Spleen (tissue), 13 donors: ENCODE measurements around the gene C16orf89. TPM values are rescaled to one million over a fixed set of nuclear protein-coding genes. Genes with fewer than 3 reads are reported as not detected.
"Not testable (repeated sequence)": the region's sequence is repeated elsewhere in the genome, so short reads cannot be mapped to it uniquely, and the experiment has no call there.

Source experiments
- DNase-seq: peaks from one replicate; pipeline ENCODE4 v3.0.0-alpha.2; 2020
- H3K27ac ChIP-seq, 8 donors: fragments of 200-600 bp; sonication (generic) in 7 of 8; 1 replicate in 4 of 8; 2 replicates in 4 of 8; pipeline versions ENCODE4 v1.5.0 to v1.8.0; 2016 to 2021; ENCODE audit warnings: inconsistent platforms in 4 of 8, mild to moderate bottlenecking in 4 of 8, moderate library complexity in 1 of 8
- H3K27me3 ChIP-seq, 7 donors: fragments of 200-600 bp; sonication (generic) in 6 of 7; replicated peaks in 1 of 7; 1 replicate in 4 of 7; 2 replicates in 3 of 7; pipeline versions ENCODE4 v1.5.0 to v1.8.0; 2016 to 2021; ENCODE audit warnings: inconsistent platforms in 3 of 7, mild to moderate bottlenecking in 1 of 7
- H3K36me3 ChIP-seq, 6 donors: fragments of 200-600 bp; sonication (generic) in 5 of 6; 1 replicate in 4 of 6; 2 replicates in 2 of 6; pipeline versions ENCODE4 v1.5.0 to v1.8.0; 2016 to 2021; ENCODE audit warnings: inconsistent platforms in 2 of 6
- H3K4me1 ChIP-seq, 6 donors: fragments of 200-600 bp; sonication (generic) in 5 of 6; 1 replicate in 3 of 6; 2 replicates in 3 of 6; pipeline versions ENCODE4 v1.5.0 to v1.8.0; 2016 to 2021; ENCODE audit warnings: inconsistent platforms in 3 of 6
- H3K4me3 ChIP-seq, 8 donors: fragments of 200-600 bp; sonication (generic) in 7 of 8; 1 replicate in 4 of 8; 2 replicates in 4 of 8; pipeline versions ENCODE4 v1.5.0 to v1.8.0; 2016 to 2021; ENCODE audit warnings: inconsistent platforms in 4 of 8, mild to moderate bottlenecking in 4 of 8, moderate library complexity in 2 of 8
- H3K9me3 ChIP-seq, 8 donors: fragments of 200-600 bp; sonication (generic) in 7 of 8; 1 replicate in 4 of 8; 2 replicates in 4 of 8; pipeline versions ENCODE4 v1.5.0 to v1.8.0; 2016 to 2021; ENCODE audit warnings: inconsistent platforms in 4 of 8
- CTCF ChIP-seq, 11 experiments: fragments of 200-600 bp in 7 of 11; fragments of 450-650 bp in 4 of 11; sonication (generic) in 4 of 11; IDR thresholded peaks in 8 of 11; conservative IDR thresholded peaks in 3 of 11; 1 replicate in 7 of 11; 2 replicates in 4 of 11; pipeline versions ENCODE4 v1.4.0 to v1.8.0; 2016 to 2021; ENCODE audit warnings: antibody characterized with exemption in 11 of 11, inconsistent platforms in 4 of 11, mild to moderate bottlenecking in 1 of 11
- POLR2A ChIP-seq, 3 donors: fragments of 450-650 bp; IDR thresholded peaks; one replicate each; pipeline ENCODE4 v1.5.1; 2017; ENCODE audit warnings: antibody characterized with exemption in 3 of 3, mild to moderate bottlenecking in 1 of 3
- POLR2AphosphoS5 ChIP-seq, 3 donors: sonication (generic); formaldehyde crosslinking; IDR thresholded peaks; one replicate each; pipeline ENCODE4 v1.5.1; 2017; ENCODE audit warnings: antibody characterized with exemption in 3 of 3
- WGBS, 5 donors: extraction: QIAGEN DNeasy Blood & Tissue Kit in 3 of 5; methylation state at CpG; one replicate each; pipeline versions ENCODE4 v1.1.5 to v1.1.7; 2013 to 2018; 5-methylcytosine and 5-hydroxymethylcytosine counted together
- intact Hi-C: fragments of 100-400 bp; cut with DNase I; formaldehyde crosslinking; loops from one replicate; pipeline ENCODE4 v1.15.0; 2023; ENCODE audit warnings: low total_unique reads
- long read RNA-seq, 2 donors: transcript quantifications; one replicate each; lab custom pipeline, GENCODE V29; 2026
- polyA plus RNA-seq, 3 donors: library from polyadenylated mRNA; stranded (reverse); fragments of 200-250 nt; gene quantifications; one replicate each; pipeline ENCODE4 v1.2.1, GENCODE V29; 2013
- total RNA-seq, 7 donors: library from RNA; depleted of rRNA in 3 of 7; stranded (reverse); fragments of >200 nt in 3 of 7; fragmentation: NEBNext Ultra II Directional in 4 of 7; extraction: Animal tissue kit (Norgen Biotek cat#: 25700) in 4 of 7; gene quantifications; one replicate each; pipeline versions ENCODE4 v1.1.0 to v1.2.1, GENCODE V29; 2016 to 2021
- donor health status: healthy with polysubstance abuse.
- donor health status: DM: no; HTN: no; CAD: no; lungs with moderate emphysema.
- donor health status: DM: no; HTN: no; CAD: no.
- donor health status: Bipolar disorder and iron deficiency.
- donor health status: healthy.
- donor health status: DM: no; HTN: no; CAD: no.
- donor health status: DM: yes; HTN: yes; CAD: no.

Gene C16orf89
- total RNA-seq (1 to 10 TPM in 4 of 7 donors, under 1 TPM in 2, not detected in 1; 0.34 to 2.5 (median 1.5) TPM), polyA plus RNA-seq (1 to 10 TPM; 1.7 to 5.7 (median 4.0) TPM)
- long read RNA-seq, donor 1, partial matches to known transcripts: 0 of 1 reads
- long read RNA-seq, donor 1, other reads (novel, unspliced or antisense): 0 of 1 reads
- long read RNA-seq, donor 2, partial matches to known transcripts: 0 of 2 reads
- long read RNA-seq, donor 2, other reads (novel, unspliced or antisense): 0 of 2 reads

- WGBS, 5 donors: 65 to 80% (median 78%) methylated on average over 6 to 10 of the region's 10 CpGs
- intact Hi-C loops: no loop called here
- Histone ChIP-seq H3K4me1 (peaks cover 0 to under 1% (median 0%) of the 10 kb centered on the region in 6 donors), H3K9me3 (no peaks in the 10 kb centered on the region), H3K4me3 (no peak within 1 kb of the TSS), H3K27ac (no peak within 1 kb of the TSS), H3K27me3 (no peaks in the 10 kb centered on the region), H3K36me3 (no peaks in the 10 kb centered on the region)
- no peak for TF ChIP-seq POLR2AphosphoS5 (IDR thresholded peaks at IDR 0.05)
- no peak for TF ChIP-seq CTCF (IDR thresholded peaks at IDR 0.05 in 8 of 11, conservative IDR thresholded peaks at IDR 0.05 in 3 of 11)
- TF ChIP-seq POLR2A (IDR thresholded peaks at IDR 0.05): no peak
- DNase-seq: peak; percentile 59
Observed at GRCh38 chr16:5065813-5066212, at the start of gene C16orf89. Gene C16orf89 (minus strand): TSS chr16:5065956. CDS start chr16:5065908, 48 bp downstream.

DNA sequence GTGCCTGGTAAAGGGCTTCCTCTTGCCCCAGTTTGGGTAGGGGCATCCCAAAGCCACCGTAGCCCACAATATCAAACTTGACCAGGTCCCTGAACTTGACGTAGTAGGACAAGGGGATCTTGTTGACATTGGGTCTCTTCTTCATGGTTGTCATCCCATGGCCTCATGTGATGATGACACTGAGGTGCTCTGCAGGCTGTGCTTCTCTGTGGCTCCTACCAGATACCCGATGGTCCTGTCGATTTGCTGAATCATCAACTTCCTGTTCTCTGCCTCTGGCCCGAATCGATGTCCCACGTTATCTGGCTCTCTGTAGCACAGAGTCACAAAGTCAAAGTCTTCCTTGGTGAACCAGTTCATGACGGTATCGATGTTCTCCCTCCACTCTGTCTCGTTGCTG lies 45.2 kb upstream of the C16orf89 start:
- WGBS, 5 donors: 47 to 70% (median 61%) methylated on average over 9 to 10 of the region's 10 CpGs
- DNase-seq, H3K27ac ChIP-seq, intact Hi-C loops, H3K4me3 ChIP-seq, H3K4me1 ChIP-seq, H3K9me3 ChIP-seq, H3K27me3 ChIP-seq, H3K36me3 ChIP-seq: not testable (repeated sequence)

- no peak for TF ChIP-seq POLR2A (IDR thresholded peaks at IDR 0.05)
- no peak for TF ChIP-seq CTCF (IDR thresholded peaks at IDR 0.05 in 8 of 11, conservative IDR thresholded peaks at IDR 0.05 in 3 of 11)
- no peak for TF ChIP-seq POLR2AphosphoS5 (IDR thresholded peaks at IDR 0.05)
- intact Hi-C loops: no loop called here
- no peak for DNase-seq
- H3K4me3 ChIP-seq: no peak overlapping the region
- H3K27me3 ChIP-seq: peaks cover 0 to 4% (median 0%) of the 10 kb centered on the region in 7 donors
- no peaks in the 10 kb centered on the region for H3K9me3 ChIP-seq
- no peak overlapping the region for H3K27ac ChIP-seq
- H3K36me3 ChIP-seq: no peaks in the 10 kb centered on the region
- H3K4me1 ChIP-seq: no peaks in the 10 kb centered on the region
- 78 to 93% (median 90%) methylated on average over 14 to 27 of the region's 27 CpGs for WGBS, 5 donors
Observed at GRCh38 chr16:5108505-5109158, 42.9 kb upstream of the C16orf89 start.

GRCh38 chr16:5105039-5105438 lies 39.3 kb upstream of the C16orf89 start:
- H3K4me3 ChIP-seq, intact Hi-C loops, H3K4me1 ChIP-seq, H3K27me3 ChIP-seq, H3K36me3 ChIP-seq, H3K9me3 ChIP-seq, DNase-seq, H3K27ac ChIP-seq: not testable (repeated sequence)
- WGBS, 5 donors: 68 to 77% (median 74%) methylated on average over 4 to 5 of the region's 5 CpGs

- DNase-seq, intact Hi-C loops, H3K4me3 ChIP-seq, H3K27me3 ChIP-seq, H3K36me3 ChIP-seq, H3K9me3 ChIP-seq, H3K4me1 ChIP-seq, H3K27ac ChIP-seq: not testable (repeated sequence)
- 86 to 94% (median 87%) methylated on average over 12 of the region's 12 CpGs for WGBS, 5 donors
Observed at GRCh38 chr16:5103296-5104032, 37.7 kb upstream of the C16orf89 start.

- Histone ChIP-seq H3K4me1 (peaks cover 0 to 16% (median 8%) of the 10 kb centered on the region in 6 donors), H3K4me3 (peak overlapping the region in 3 of 8 donors; percentile 85 to 93 (median 90)), H3K27ac (peak overlapping the region in 1 of 8 donors; percentile 91)
- 15 to 32% (median 21%) methylated on average over 3 to 4 of the region's 4 CpGs for WGBS, 5 donors
- H3K27me3 ChIP-seq, H3K36me3 ChIP-seq, H3K9me3 ChIP-seq, intact Hi-C loops, DNase-seq: not testable (repeated sequence)
Observed at GRCh38 chr16:5099174-5099573, 33.4 kb upstream of the C16orf89 start.
